H1 (cell line): ENCODE results near the gene LARP4B. TPM values are rescaled to one million over a fixed set of nuclear protein-coding genes. Genes with fewer than 3 reads are reported as not detected.

ENCODE experiments used
- ASH2L ChIP-seq: fragments of 200-600, 300-600 bp; sonication (generic); IDR thresholded peaks from one replicate; pipeline ENCODE4 v1.7.1; 2017; ENCODE audit warnings: low read length
- CHD1 ChIP-seq: IDR thresholded peaks from 2 replicates; pipeline ENCODE4 v1.6.1; 2012; ENCODE audit warnings: low read depth, low read length, improper control_type of control experiment
- CHD2 ChIP-seq: IDR thresholded peaks from 2 replicates; pipeline ENCODE4 v1.6.1; 2012; ENCODE audit warnings: low read length, improper control_type of control experiment
- CHD7 ChIP-seq: fragments of 300-600 bp; sonication (generic); IDR thresholded peaks from 2 replicates; pipeline ENCODE4 v1.7.1; 2012; ENCODE audit warnings: low read length, moderate library complexity, mild to moderate bottlenecking, inconsistent platforms; ENCODE audit not compliant: insufficient replicate concordance
- EP300 ChIP-seq, 2 experiments: IDR thresholded peaks; 1 replicate in 1 of 2; 2 replicates in 1 of 2; pipeline ENCODE4 v1.6.1; 2011 to 2012; ENCODE audit warnings: low read depth in 2 of 2, low read length in 2 of 2, mild to moderate bottlenecking in 2 of 2, borderline replicate concordance in 1 of 2, inconsistent platforms in 1 of 2, moderate library complexity in 1 of 2
- KDM5A ChIP-seq: fragments of 200-600 bp; IDR thresholded peaks from 2 replicates; pipeline ENCODE4 v1.7.1; 2012; ENCODE audit warnings: mild to moderate bottlenecking, low read length, inconsistent platforms, mixed read lengths
- NRF1 ChIP-seq: IDR thresholded peaks from 2 replicates; pipeline ENCODE4 v1.6.1; 2011; ENCODE audit warnings: mild to moderate bottlenecking, low read depth, low read length, improper control_type of control experiment
- POLR2A ChIP-seq, 2 experiments: IDR thresholded peaks; 1 replicate in 1 of 2; 2 replicates in 1 of 2; pipeline ENCODE4 v1.6.1; 2011; ENCODE audit warnings: low read depth in 2 of 2, low read length in 2 of 2, mild to moderate bottlenecking in 2 of 2; ENCODE audit errors: control extremely low read depth in 1 of 2
- SIX5 ChIP-seq: IDR thresholded peaks from 2 replicates; pipeline ENCODE4 v1.6.1; 2011; ENCODE audit warnings: mild to moderate bottlenecking, low read depth, low read length
- TAF7 ChIP-seq: optimal IDR thresholded peaks from 2 replicates; pipeline ENCODE3; 2011; ENCODE audit warnings: low read depth, mild to moderate bottlenecking, inconsistent platforms, low read length, moderate library complexity, borderline replicate concordance
- polyA plus RNA-seq, 7 experiments: library from polyadenylated mRNA; depleted of rRNA in 3 of 7; stranded (reverse) in 5 of 7; unstranded in 2 of 7; fragments of >200 nt in 5 of 7; fragments of 200-250 nt in 2 of 7; gene quantifications; 1 replicate in 5 of 7; 2 replicates in 1 of 7; 4 replicates in 1 of 7; pipeline versions ENCODE4 v1.2.1 to v1.2.3, GENCODE V29; 2011 to 2013; ENCODE audit warnings: missing spikeins in 2 of 7, mixed read lengths in 2 of 7
- total RNA-seq: library from RNA; stranded (reverse); fragmentation: NEBNext Ultra II Directional; extraction: Animal tissue kit (Norgen Biotek cat#: 25700); gene quantifications from 2 replicates; pipeline ENCODE4 v1.2.1, GENCODE V29; 2021

The LARP4B gene
- total and polyA plus RNA-seq, 2 of the 8 experiments (the other 6 are each of a cell fraction or from before 2014, with no cell fraction given), result 20.1 to 78.6 TPM

DNA sequence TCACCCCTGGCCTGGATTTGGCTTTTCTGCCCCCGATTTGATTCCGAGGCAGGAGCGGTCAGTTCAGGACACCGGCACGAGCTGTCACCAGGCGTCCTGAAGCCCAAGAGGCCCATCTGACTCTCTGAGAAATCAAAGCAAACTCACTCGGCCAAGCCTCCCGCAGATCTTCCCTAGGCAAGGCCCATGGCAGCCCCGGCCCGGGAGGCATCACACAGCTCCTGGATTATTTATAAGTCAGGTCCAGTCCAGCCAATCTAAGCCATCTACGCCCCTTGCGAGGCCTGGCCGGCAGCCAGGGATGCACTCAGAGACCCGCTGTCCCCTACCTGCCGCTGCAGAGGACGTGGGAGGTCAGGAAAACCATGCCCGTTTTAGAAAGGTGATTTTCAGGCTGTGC lies 154.7 kb downstream of the LARP4B start (continued):
- no peak for TF ChIP-seq CHD7
- TF ChIP-seq CHD2, result no peak
- TF ChIP-seq ASH2L, result no peak
- TF ChIP-seq POLR2A (IDR thresholded peaks at IDR 0.05; ENCODE audit: control extremely low read depth in 1 of 2, low read depth in 2 of 2, low read length in 2 of 2), result no peak
- TF ChIP-seq NRF1, result no peak
- no peak for TF ChIP-seq CHD1
- TF ChIP-seq EP300 (IDR thresholded peaks at IDR 0.05; ENCODE audit: borderline replicate concordance in 1 of 2, low read depth in 2 of 2, low read length in 2 of 2), result no peak
- no peak for TF ChIP-seq SIX5
- TF ChIP-seq TAF7, result no peak
- TF ChIP-seq KDM5A, result no peak
